ENCODE data around the gene ARHGEF1. TPM values are rescaled to one million over a fixed set of nuclear protein-coding genes. Genes with fewer than 3 reads are reported as not detected.

ARHGEF1 gene
- total and polyA plus RNA-seq, 2 donors (not counting 1 experiment from before 2014, with no cell fraction given), result 21.6 to 23.9 TPM

DNA sequence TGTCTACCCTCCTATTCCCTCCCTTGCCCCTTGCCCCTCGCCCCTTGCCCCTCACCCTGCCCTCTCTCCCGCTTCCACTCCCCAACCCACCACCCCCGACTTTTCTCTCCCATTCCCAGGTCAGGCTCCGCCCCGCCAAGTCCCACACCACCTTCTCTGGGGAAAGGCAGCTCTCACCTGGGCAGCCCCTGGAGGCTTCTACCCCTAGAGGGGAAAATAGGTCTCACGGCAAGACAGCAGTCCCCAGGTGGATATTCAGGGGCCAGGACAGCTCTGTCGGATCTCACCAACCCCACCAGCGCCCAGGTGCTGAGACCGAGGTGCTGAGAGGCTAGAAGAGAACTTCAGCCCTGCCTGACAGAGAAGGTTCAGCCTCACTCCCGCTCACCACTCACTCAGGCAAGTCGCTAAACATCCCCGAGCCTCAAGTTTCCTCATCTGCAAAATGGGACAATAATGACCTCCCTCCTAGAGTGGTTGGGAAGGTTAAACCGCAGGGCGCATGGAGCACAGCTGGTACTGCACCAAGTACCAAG is 46.6 kb downstream of the ARHGEF1 start:
- Histone ChIP-seq H3K27me3 (ENCODE audit: control insufficient read depth, insufficient read depth, low read length) (peaks cover 75% of the 10 kb centered on the region), H2AFZ (ENCODE audit: low read length) (no peak overlapping the region), H3K4me1 (ENCODE audit: control insufficient read depth, extremely low read depth, insufficient read depth, low read length) (peaks cover 5% of the 10 kb centered on the region), H3K4me3 (replicated peaks in 1 of 4; ENCODE audit: control extremely low read depth in 1 of 4, insufficient read depth in 1 of 4, low read depth in 3 of 4, low read length in 4 of 4) (no peak overlapping the region), H3K79me2 (ENCODE audit: control insufficient read depth, insufficient read depth, low read length) (no peaks in the 10 kb centered on the region), H3K9ac (ENCODE audit: insufficient read depth, low read length) (no peak overlapping the region), H3K36me3 (ENCODE audit: control insufficient read depth, insufficient read depth, low read length) (no peaks in the 10 kb centered on the region), H3K4me2 (ENCODE audit: extremely low read depth, insufficient read depth, low read length) (no peak overlapping the region), H3K27ac (ENCODE audit: insufficient read depth, low read length) (no peak overlapping the region), H4K20me1 (ENCODE audit: control insufficient read depth, extremely low read depth, insufficient read depth, low read length) (no peaks in the 10 kb centered on the region), H3K9me3 (ENCODE audit: control insufficient read depth, insufficient read depth, low read depth, low read length) (no peaks in the 10 kb centered on the region)
- DNase-seq (ENCODE audit: low read depth in 2 of 2), result no peak
- TF ChIP-seq EZH2 (IDR thresholded peaks at IDR 0.05; ENCODE audit: low read length, missing control alignments), result no peak
- TF ChIP-seq, protein P1, sequence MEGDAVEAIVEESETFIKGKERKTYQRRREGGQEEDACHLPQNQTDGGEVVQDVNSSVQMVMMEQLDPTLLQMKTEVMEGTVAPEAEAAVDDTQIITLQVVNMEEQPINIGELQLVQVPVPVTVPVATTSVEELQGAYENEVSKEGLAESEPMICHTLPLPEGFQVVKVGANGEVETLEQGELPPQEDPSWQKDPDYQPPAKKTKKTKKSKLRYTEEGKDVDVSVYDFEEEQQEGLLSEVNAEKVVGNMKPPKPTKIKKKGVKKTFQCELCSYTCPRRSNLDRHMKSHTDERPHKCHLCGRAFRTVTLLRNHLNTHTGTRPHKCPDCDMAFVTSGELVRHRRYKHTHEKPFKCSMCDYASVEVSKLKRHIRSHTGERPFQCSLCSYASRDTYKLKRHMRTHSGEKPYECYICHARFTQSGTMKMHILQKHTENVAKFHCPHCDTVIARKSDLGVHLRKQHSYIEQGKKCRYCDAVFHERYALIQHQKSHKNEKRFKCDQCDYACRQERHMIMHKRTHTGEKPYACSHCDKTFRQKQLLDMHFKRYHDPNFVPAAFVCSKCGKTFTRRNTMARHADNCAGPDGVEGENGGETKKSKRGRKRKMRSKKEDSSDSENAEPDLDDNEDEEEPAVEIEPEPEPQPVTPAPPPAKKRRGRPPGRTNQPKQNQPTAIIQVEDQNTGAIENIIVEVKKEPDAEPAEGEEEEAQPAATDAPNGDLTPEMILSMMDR (conservative IDR thresholded peaks at IDR 0.05 in 1 of 2, IDR thresholded peaks at IDR 0.05 in 1 of 2; ENCODE audit: low read depth in 1 of 2, low read length in 2 of 2), result no peak

DNA sequence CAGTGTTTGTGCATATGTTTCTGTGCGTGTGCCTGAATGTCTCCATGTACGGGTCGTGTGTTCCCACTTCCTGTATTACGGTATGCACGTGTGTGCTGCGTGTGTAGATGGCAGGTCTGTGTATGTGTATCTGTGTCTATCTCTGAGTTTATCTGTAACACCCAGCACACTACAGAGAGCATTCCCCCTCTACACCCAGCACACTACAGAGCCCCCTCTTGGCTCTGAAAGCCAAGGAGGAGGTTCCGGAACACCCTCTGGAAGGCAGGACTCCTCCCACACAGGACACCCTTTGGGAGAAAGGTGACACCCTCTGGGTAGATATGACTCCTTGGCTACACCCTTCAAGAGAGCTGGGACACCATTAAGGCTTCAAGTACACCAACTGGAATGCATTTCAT is 47.3 kb downstream of the ARHGEF1 start:
- Histone ChIP-seq H3K9ac (ENCODE audit: insufficient read depth, low read length) (no peak overlapping the region), H3K79me2 (ENCODE audit: control insufficient read depth, insufficient read depth, low read length) (no peaks in the 10 kb centered on the region), H3K9me3 (ENCODE audit: control insufficient read depth, insufficient read depth, low read depth, low read length) (no peaks in the 10 kb centered on the region), H3K4me2 (ENCODE audit: extremely low read depth, insufficient read depth, low read length) (no peak overlapping the region), H3K36me3 (ENCODE audit: control insufficient read depth, insufficient read depth, low read length) (no peaks in the 10 kb centered on the region), H2AFZ (ENCODE audit: low read length) (no peak overlapping the region), H4K20me1 (ENCODE audit: control insufficient read depth, extremely low read depth, insufficient read depth, low read length) (no peaks in the 10 kb centered on the region), H3K4me3 (replicated peaks in 1 of 4; ENCODE audit: control extremely low read depth in 1 of 4, insufficient read depth in 1 of 4, low read depth in 3 of 4, low read length in 4 of 4) (no peak overlapping the region), H3K27ac (ENCODE audit: insufficient read depth, low read length) (no peak overlapping the region), H3K27me3 (ENCODE audit: control insufficient read depth, insufficient read depth, low read length) (peaks cover 79% of the 10 kb centered on the region), H3K4me1 (ENCODE audit: control insufficient read depth, extremely low read depth, insufficient read depth, low read length) (peaks cover 5% of the 10 kb centered on the region)
- TF ChIP-seq EZH2 (IDR thresholded peaks at IDR 0.05; ENCODE audit: low read length, missing control alignments), result peak; percentile 19
- TF ChIP-seq, protein P1 (conservative IDR thresholded peaks at IDR 0.05 in 1 of 2, IDR thresholded peaks at IDR 0.05 in 1 of 2; ENCODE audit: low read depth in 1 of 2, low read length in 2 of 2), result no peak
- no peak for DNase-seq (ENCODE audit: low read depth in 2 of 2)

DNA sequence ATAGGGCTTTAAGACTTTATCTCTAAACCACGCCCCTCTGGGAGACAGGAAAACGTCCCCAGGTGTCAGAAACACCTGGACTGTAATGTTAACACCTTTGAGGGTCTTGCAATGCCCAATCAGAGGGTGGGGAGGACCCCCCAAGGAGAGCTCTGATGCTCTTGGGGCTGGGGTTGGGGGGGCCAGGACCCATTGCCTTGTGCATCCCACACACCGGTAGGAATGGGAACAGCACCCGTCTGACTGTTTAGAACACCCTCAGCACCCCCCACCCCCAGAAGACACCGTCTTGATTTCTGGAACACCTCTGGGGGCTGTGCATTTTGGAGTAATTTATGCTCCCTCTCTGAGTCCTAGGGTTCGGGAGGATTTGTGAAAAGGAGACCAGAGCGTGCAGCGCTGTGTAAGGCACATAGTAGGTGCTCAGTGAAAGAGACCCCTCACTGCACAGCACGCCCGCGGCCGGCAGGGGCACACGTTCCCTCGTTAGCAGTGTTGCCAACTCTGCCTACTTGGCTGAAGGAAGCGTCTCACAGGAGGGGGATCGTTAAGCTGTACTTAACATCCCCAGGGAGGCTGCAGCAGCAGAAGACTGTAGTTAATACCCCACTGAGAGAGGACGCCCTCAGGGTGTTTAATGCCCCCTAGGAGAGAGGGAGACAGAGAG is 48.1 kb downstream of the ARHGEF1 start:
- H2AFZ ChIP-seq (ENCODE audit: low read length), result no peak overlapping the region
- no peak for DNase-seq (ENCODE audit: low read depth in 2 of 2)
- TF ChIP-seq, protein P1 (conservative IDR thresholded peaks at IDR 0.05 in 1 of 2, IDR thresholded peaks at IDR 0.05 in 1 of 2; ENCODE audit: low read depth in 1 of 2, low read length in 2 of 2), result peak; percentile 15 to 44
- TF ChIP-seq EZH2 (IDR thresholded peaks at IDR 0.05; ENCODE audit: low read length, missing control alignments), result no peak
- H4K20me1 ChIP-seq (ENCODE audit: control insufficient read depth, extremely low read depth, insufficient read depth, low read length), result no peaks in the 10 kb centered on the region
- no peaks in the 10 kb centered on the region for H3K36me3 ChIP-seq (ENCODE audit: control insufficient read depth, insufficient read depth, low read length)
- H3K27ac ChIP-seq (ENCODE audit: insufficient read depth, low read length), result no peak overlapping the region
- H3K9me3 ChIP-seq (ENCODE audit: control insufficient read depth, insufficient read depth, low read depth, low read length), result no peaks in the 10 kb centered on the region
- peaks cover 76% of the 10 kb centered on the region for H3K27me3 ChIP-seq (ENCODE audit: control insufficient read depth, insufficient read depth, low read length)
- H3K9ac ChIP-seq (ENCODE audit: insufficient read depth, low read length), result no peak overlapping the region
- peaks cover 6% of the 10 kb centered on the region for H3K4me1 ChIP-seq (ENCODE audit: control insufficient read depth, extremely low read depth, insufficient read depth, low read length)
- H3K4me2 ChIP-seq (ENCODE audit: extremely low read depth, insufficient read depth, low read length), result no peak overlapping the region
- H3K4me3 ChIP-seq (replicated peaks in 1 of 4; ENCODE audit: control extremely low read depth in 1 of 4, insufficient read depth in 1 of 4, low read depth in 3 of 4, low read length in 4 of 4), result no peak overlapping the region
- no peaks in the 10 kb centered on the region for H3K79me2 ChIP-seq (ENCODE audit: control insufficient read depth, insufficient read depth, low read length)
